Suprapubic skin (tissue), 4 donors: ENCODE measurements around the gene XCR1.

Experiments
- EP300 ChIP-seq: sonication (generic); formaldehyde crosslinking; IDR thresholded peaks from one replicate; pipeline ENCODE4 v1.6.1; 2017; ENCODE audit warnings: antibody characterized with exemption
- POLR2A ChIP-seq, 2 donors: fragments of 450-650 bp; IDR thresholded peaks; one replicate each; pipeline ENCODE4 v1.6.1; 2017; ENCODE audit warnings: antibody characterized with exemption in 2 of 2, mild to moderate bottlenecking in 2 of 2, moderate library complexity in 2 of 2
- POLR2AphosphoS5 ChIP-seq, 3 donors: sonication (generic); formaldehyde crosslinking; IDR thresholded peaks; one replicate each; pipeline ENCODE4 v1.6.1; 2017; ENCODE audit warnings: antibody characterized with exemption in 3 of 3
- TF ChIP-seq, protein P1 (sequence below), 2 donors: fragments of 200-600 bp in 1 of 2; fragments of 450-650 bp in 1 of 2; sonication (generic) in 1 of 2; IDR thresholded peaks; one replicate each; pipeline ENCODE4 v1.5.1; 2016 to 2019; ENCODE audit warnings: antibody characterized with exemption in 2 of 2, mild to moderate bottlenecking in 1 of 2, moderate library complexity in 1 of 2

DNA sequence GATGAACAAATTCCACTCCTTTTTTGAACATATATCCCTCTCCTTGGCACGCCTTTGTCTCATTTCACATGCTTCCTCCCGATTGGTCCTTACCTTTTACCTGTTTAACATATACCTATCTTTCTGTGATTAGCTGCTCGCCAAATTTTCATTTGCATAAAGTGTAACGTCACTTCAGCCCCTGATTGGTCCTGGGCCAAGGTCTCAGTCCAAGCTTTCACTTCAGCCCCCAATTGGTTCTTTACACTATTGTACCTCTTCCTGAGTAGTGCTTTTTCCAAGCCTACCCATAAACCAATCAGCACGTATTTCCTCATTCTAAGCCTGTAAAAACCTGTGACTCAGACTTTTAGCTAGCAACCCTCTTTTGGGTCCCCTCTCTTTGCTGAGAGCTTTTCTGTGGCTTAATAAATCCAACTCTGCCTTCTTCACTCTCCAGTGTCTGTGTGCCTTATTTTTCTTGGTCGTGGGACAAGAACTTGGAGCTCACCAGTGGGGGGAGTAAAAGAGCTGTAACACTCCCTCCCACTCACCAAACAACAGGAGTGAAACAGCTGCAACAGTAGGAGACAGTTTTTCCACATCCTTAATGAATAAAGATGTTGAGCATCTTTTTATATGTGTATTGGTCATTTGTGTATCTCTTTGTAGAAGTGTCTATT, 584 bp upstream of the XCR1 start:
- no peak for TF ChIP-seq EP300
- TF ChIP-seq, protein P1, sequence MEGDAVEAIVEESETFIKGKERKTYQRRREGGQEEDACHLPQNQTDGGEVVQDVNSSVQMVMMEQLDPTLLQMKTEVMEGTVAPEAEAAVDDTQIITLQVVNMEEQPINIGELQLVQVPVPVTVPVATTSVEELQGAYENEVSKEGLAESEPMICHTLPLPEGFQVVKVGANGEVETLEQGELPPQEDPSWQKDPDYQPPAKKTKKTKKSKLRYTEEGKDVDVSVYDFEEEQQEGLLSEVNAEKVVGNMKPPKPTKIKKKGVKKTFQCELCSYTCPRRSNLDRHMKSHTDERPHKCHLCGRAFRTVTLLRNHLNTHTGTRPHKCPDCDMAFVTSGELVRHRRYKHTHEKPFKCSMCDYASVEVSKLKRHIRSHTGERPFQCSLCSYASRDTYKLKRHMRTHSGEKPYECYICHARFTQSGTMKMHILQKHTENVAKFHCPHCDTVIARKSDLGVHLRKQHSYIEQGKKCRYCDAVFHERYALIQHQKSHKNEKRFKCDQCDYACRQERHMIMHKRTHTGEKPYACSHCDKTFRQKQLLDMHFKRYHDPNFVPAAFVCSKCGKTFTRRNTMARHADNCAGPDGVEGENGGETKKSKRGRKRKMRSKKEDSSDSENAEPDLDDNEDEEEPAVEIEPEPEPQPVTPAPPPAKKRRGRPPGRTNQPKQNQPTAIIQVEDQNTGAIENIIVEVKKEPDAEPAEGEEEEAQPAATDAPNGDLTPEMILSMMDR (IDR thresholded peaks at IDR 0.05): no peak
- no peak for TF ChIP-seq POLR2A (IDR thresholded peaks at IDR 0.05)
- TF ChIP-seq POLR2AphosphoS5 (IDR thresholded peaks at IDR 0.05): no peak
